PC-3 (cell line): ENCODE data around the gene CHSY1.

Experiments
- CTCF ChIP-seq: fragments of 300-600 bp; sonication (generic); conservative IDR thresholded peaks from 2 replicates; pipeline ENCODE4 v1.5.1; 2017; ENCODE audit warnings: antibody characterized with exemption, low read depth, mild to moderate bottlenecking, low read length
- EZH2 ChIP-seq: fragments of 300-600 bp; sonication (generic); IDR thresholded peaks from one replicate; pipeline ENCODE4 v1.6.1; 2017; ENCODE audit warnings: antibody characterized with exemption, mild to moderate bottlenecking, low read length; ENCODE audit not compliant: unreplicated experiment

GRCh38 chr15:101206176-101206591, 45.7 kb downstream of the CHSY1 start:
- TF ChIP-seq CTCF = no peak
- no peak for TF ChIP-seq EZH2
